SKM-1 (cell line): ENCODE data around the gene GHR.

Source experiments
- DNase-seq: peaks from one replicate; lab custom pipeline; 2025; ENCODE audit not compliant: unreplicated experiment; lab: John Stamatoyannopoulos, UW

The GHR gene

GRCh38 chr5:42423285-42424165 is at the start of gene GHR:
Gene GHR (plus strand): TSS chr5:42423439. CDS start chr5:42565875, 142,436 bp downstream.
- DNase-seq = peak; percentile 62

GRCh38 chr5:42374679-42375273 is 48.5 kb upstream of the GHR start:
- DNase-seq = no peak

- no peak for DNase-seq
Measured at GRCh38 chr5:42377496-42377895, 45.7 kb upstream of the GHR start.

GRCh38 chr5:42381973-42382372 is 41.3 kb upstream of the GHR start:
- no peak for DNase-seq

- no peak for DNase-seq
Measured at GRCh38 chr5:42387563-42387962, 35.7 kb upstream of the GHR start.

GRCh38 chr5:42390115-42390514 is 33.1 kb upstream of the GHR start:
- DNase-seq = no peak

GRCh38 chr5:42392917-42393316 is 30.3 kb upstream of the GHR start:
- DNase-seq = no peak

- no peak for DNase-seq
Measured at GRCh38 chr5:42396111-42396510, 27.1 kb upstream of the GHR start.

- no peak for DNase-seq
Measured at GRCh38 chr5:42397267-42397666, 26.0 kb upstream of the GHR start.

- no peak for DNase-seq
Measured at GRCh38 chr5:42399702-42400101, 23.5 kb upstream of the GHR start.

- no peak for DNase-seq
Measured at GRCh38 chr5:42400474-42400873, 22.8 kb upstream of the GHR start.

- no peak for DNase-seq
Measured at GRCh38 chr5:42403236-42403635, 20.0 kb upstream of the GHR start.

- no peak for DNase-seq
Measured at GRCh38 chr5:42404366-42404765, 18.9 kb upstream of the GHR start.

GRCh38 chr5:42419294-42419693 is 3.9 kb upstream of the GHR start:
- no peak for DNase-seq

- no peak for DNase-seq
Measured at GRCh38 chr5:42422656-42423280, 471 bp upstream of the GHR start.

- DNase-seq = no peak
Measured at GRCh38 chr5:42426016-42426415, 2.8 kb downstream of the GHR start.

- DNase-seq = no peak
Measured at GRCh38 chr5:42429694-42430093, 6.5 kb downstream of the GHR start.

- no peak for DNase-seq
Measured at GRCh38 chr5:42434047-42434724, 10.9 kb downstream of the GHR start.

GRCh38 chr5:42436051-42436450 is 12.8 kb downstream of the GHR start:
- DNase-seq = no peak

GRCh38 chr5:42454216-42454995 is 31.2 kb downstream of the GHR start:
- DNase-seq = no peak

GRCh38 chr5:42461033-42461432 is 37.8 kb downstream of the GHR start:
- no peak for DNase-seq
